ENCODE data around the gene GPR27.

DNA sequence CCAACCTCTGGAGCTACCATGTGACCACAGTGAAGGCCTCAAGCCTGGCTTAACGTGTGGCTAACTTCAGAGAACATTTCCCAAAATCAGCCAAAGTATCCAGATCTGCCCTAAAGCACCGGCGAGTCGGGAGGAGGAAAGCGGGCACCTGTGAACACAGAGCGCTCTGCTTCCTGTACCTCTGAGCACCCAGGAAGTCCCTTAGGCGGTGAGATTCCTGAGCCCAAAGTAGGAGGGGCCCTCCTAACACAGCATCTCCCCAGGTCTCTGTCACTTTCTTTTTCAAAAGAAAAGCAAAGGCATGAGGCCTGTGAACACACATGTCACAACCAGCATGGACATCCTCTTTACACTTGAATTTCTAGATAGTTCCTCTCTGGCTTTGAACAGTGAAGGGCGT lies 27.5 kb upstream of the GPR27 start:
- TF ChIP-seq EZH2phosphoT487 (conservative IDR thresholded peaks at IDR 0.05; ENCODE audit: low read length) = no peak
- TF ChIP-seq, protein P1, sequence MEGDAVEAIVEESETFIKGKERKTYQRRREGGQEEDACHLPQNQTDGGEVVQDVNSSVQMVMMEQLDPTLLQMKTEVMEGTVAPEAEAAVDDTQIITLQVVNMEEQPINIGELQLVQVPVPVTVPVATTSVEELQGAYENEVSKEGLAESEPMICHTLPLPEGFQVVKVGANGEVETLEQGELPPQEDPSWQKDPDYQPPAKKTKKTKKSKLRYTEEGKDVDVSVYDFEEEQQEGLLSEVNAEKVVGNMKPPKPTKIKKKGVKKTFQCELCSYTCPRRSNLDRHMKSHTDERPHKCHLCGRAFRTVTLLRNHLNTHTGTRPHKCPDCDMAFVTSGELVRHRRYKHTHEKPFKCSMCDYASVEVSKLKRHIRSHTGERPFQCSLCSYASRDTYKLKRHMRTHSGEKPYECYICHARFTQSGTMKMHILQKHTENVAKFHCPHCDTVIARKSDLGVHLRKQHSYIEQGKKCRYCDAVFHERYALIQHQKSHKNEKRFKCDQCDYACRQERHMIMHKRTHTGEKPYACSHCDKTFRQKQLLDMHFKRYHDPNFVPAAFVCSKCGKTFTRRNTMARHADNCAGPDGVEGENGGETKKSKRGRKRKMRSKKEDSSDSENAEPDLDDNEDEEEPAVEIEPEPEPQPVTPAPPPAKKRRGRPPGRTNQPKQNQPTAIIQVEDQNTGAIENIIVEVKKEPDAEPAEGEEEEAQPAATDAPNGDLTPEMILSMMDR (IDR thresholded peaks at IDR 0.05; ENCODE audit: insufficient read depth, low read length, poor library complexity, severe bottlenecking) = no peak

All from SU-DHL-6 (cell line).